ENCODE data around the gene IBA57.
"Not testable (repeated sequence)": the region's sequence is repeated elsewhere in the genome, so short reads cannot be mapped to it uniquely, and the experiment has no call there.

Gene IBA57

DNA sequence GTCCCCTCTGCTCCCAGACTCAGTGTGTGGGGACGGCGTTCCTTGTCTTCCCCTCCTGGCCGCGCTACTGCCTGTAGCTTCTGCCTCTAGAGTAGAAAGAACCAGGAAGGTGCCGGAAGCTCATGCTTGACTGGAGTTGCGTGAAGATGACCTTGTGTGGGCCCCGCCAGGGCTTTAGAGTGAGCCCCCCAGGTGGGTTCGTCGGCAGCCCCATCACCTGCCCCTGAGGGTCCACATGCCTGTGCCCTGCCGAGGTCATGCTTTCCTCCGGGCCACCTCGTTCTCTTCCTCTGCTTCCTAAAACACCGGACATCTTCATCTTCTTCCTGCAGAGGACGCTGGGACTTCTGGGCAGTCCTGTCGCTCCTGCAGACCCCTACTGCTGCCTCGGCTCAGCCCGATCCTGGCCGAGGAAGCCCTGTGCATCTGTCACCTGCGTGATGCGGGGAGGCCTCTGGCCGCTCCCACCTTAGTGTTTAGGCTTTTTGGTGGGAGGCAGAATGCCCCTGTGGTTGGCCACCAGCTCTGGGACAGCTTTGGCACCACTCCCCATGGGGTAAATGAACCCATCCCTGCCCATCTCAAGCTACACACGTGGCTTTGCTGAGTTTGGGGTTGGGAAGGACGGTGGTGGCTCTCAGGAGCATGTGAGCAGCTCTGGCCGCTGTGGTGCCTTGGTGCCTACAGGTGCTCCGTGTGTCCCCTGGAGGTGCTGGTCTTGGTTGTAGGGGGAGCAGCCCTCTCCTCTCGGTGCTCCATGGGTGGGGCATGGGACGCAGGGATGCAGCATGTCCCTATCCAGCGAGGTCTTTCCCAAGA lies 54.6 kb downstream of the IBA57 start:
- Histone ChIP-seq H3K79me2 (ENCODE audit: insufficient read depth, low read depth) (no peaks in the 10 kb centered on the region), H3K4me3 (IDR thresholded peaks at IDR 0.05; ENCODE audit: insufficient read depth, low read depth, low read length) (no peak overlapping the region), H3K27ac (no peak overlapping the region), H3K9ac (no peak overlapping the region), H3K4me1 (ENCODE audit: low read depth, poor library complexity, severe bottlenecking) (no peaks in the 10 kb centered on the region), H3K27me3 (ENCODE audit: insufficient read depth, low read depth) (no peaks in the 10 kb centered on the region), H2AFZ (ENCODE audit: low read depth) (no peak overlapping the region), H3K36me3 (ENCODE audit: insufficient read depth) (no peaks in the 10 kb centered on the region), H3K4me2 (no peak overlapping the region), H4K20me1 (ENCODE audit: insufficient read depth) (no peaks in the 10 kb centered on the region)
- TF ChIP-seq, protein P1, sequence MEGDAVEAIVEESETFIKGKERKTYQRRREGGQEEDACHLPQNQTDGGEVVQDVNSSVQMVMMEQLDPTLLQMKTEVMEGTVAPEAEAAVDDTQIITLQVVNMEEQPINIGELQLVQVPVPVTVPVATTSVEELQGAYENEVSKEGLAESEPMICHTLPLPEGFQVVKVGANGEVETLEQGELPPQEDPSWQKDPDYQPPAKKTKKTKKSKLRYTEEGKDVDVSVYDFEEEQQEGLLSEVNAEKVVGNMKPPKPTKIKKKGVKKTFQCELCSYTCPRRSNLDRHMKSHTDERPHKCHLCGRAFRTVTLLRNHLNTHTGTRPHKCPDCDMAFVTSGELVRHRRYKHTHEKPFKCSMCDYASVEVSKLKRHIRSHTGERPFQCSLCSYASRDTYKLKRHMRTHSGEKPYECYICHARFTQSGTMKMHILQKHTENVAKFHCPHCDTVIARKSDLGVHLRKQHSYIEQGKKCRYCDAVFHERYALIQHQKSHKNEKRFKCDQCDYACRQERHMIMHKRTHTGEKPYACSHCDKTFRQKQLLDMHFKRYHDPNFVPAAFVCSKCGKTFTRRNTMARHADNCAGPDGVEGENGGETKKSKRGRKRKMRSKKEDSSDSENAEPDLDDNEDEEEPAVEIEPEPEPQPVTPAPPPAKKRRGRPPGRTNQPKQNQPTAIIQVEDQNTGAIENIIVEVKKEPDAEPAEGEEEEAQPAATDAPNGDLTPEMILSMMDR (conservative IDR thresholded peaks at IDR 0.05; ENCODE audit: low read depth, low read length) = no peak

- not testable (repeated sequence) for H3K4me2 ChIP-seq; H3K27me3 ChIP-seq (ENCODE audit: insufficient read depth, low read depth); H4K20me1 ChIP-seq (ENCODE audit: insufficient read depth); H3K36me3 ChIP-seq (ENCODE audit: insufficient read depth); H3K9ac ChIP-seq; H2AFZ ChIP-seq (ENCODE audit: low read depth); H3K79me2 ChIP-seq (ENCODE audit: insufficient read depth, low read depth); H3K4me1 ChIP-seq (ENCODE audit: low read depth, poor library complexity, severe bottlenecking); H3K27ac ChIP-seq; H3K4me3 ChIP-seq (IDR thresholded peaks at IDR 0.05; ENCODE audit: insufficient read depth, low read depth, low read length)
Measured at GRCh38 chr1:228221097-228221496, 55.5 kb downstream of the IBA57 start.

DNA sequence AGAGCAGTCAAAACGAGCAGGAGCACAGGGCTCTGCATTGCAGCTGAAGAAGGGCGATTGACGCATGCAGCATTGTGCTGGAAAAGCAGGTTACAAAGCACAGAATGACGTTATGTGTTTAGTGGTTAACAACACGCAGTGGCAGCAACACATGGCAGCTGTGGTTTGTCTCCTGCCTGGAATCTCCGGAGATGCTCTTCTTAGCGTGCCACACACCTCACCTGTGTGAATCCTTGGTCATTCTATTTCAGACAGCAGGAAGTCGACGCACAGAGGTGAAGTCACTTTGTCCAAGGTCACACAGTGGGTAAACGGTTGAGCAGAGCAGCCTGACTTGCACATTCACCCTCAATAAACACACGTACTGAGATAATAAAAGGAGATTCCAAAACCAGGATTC lies 56.9 kb downstream of the IBA57 start:
- H3K4me3 ChIP-seq (IDR thresholded peaks at IDR 0.05; ENCODE audit: insufficient read depth, low read depth, low read length) = no peak overlapping the region
- H3K79me2 ChIP-seq (ENCODE audit: insufficient read depth, low read depth) = no peaks in the 10 kb centered on the region
- H3K4me1 ChIP-seq (ENCODE audit: low read depth, poor library complexity, severe bottlenecking) = no peaks in the 10 kb centered on the region
- no peak overlapping the region for H3K27ac ChIP-seq
- no peak overlapping the region for H2AFZ ChIP-seq (ENCODE audit: low read depth)
- no peaks in the 10 kb centered on the region for H3K36me3 ChIP-seq (ENCODE audit: insufficient read depth)
- TF ChIP-seq, protein P1 (conservative IDR thresholded peaks at IDR 0.05; ENCODE audit: low read depth, low read length) = no peak
- H4K20me1 ChIP-seq (ENCODE audit: insufficient read depth) = no peaks in the 10 kb centered on the region
- H3K9ac ChIP-seq = no peak overlapping the region
- no peaks in the 10 kb centered on the region for H3K27me3 ChIP-seq (ENCODE audit: insufficient read depth, low read depth)
- no peak overlapping the region for H3K4me2 ChIP-seq

- TF ChIP-seq, protein P1 (conservative IDR thresholded peaks at IDR 0.05; ENCODE audit: low read depth, low read length) = no peak
- no peaks in the 10 kb centered on the region for H3K79me2 ChIP-seq (ENCODE audit: insufficient read depth, low read depth)
- no peak overlapping the region for H3K4me2 ChIP-seq
- no peak overlapping the region for H3K27ac ChIP-seq
- H4K20me1 ChIP-seq (ENCODE audit: insufficient read depth) = no peaks in the 10 kb centered on the region
- no peak overlapping the region for H3K9ac ChIP-seq
- no peak overlapping the region for H2AFZ ChIP-seq (ENCODE audit: low read depth)
- H3K4me1 ChIP-seq (ENCODE audit: low read depth, poor library complexity, severe bottlenecking) = no peaks in the 10 kb centered on the region
- no peaks in the 10 kb centered on the region for H3K27me3 ChIP-seq (ENCODE audit: insufficient read depth, low read depth)
- no peak overlapping the region for H3K4me3 ChIP-seq (IDR thresholded peaks at IDR 0.05; ENCODE audit: insufficient read depth, low read depth, low read length)
- no peaks in the 10 kb centered on the region for H3K36me3 ChIP-seq (ENCODE audit: insufficient read depth)
Measured at GRCh38 chr1:228224198-228225164, 58.9 kb downstream of the IBA57 start.
